HT1080 (cell line): Measurements from ENCODE around the gene CBARP. TPM values are rescaled to one million over a fixed set of nuclear protein-coding genes. Genes with fewer than 3 reads are reported as not detected.

Experiments used
- DNase-seq: peaks from one replicate; pipeline ENCODE4 v3.0.0-alpha.2; 2015; ENCODE audit warnings: low read depth
- total RNA-seq: library from RNA; depleted of rRNA; stranded (reverse); fragments of >200 nt; shearing (Covaris generic); gene quantifications from 2 replicates; pipeline ENCODE4 v1.2.3, GENCODE V29; 2014

The CBARP gene
- total RNA-seq, 1 experiment from 2014 or later, result 3.1 TPM

- peak; percentile 92 for DNase-seq
Observed at GRCh38 chr19:1264801-1265614, 27.2 kb upstream of the CBARP start.

- DNase-seq, result no peak
Observed at GRCh38 chr19:1263188-1263587, 25.4 kb upstream of the CBARP start.

GRCh38 chr19:1262623-1263123 is 24.9 kb upstream of the CBARP start:
- no peak for DNase-seq

- DNase-seq, result no peak
Observed at GRCh38 chr19:1261798-1262622, 24.2 kb upstream of the CBARP start.

- peak; percentile 38 for DNase-seq
Observed at GRCh38 chr19:1261538-1261797, 23.7 kb upstream of the CBARP start.

GRCh38 chr19:1260749-1261537 is 23.1 kb upstream of the CBARP start:
- DNase-seq, result peak; percentile 94

- no peak for DNase-seq
Observed at GRCh38 chr19:1259876-1260748, 22.3 kb upstream of the CBARP start.

- peak; percentile 79 for DNase-seq
Observed at GRCh38 chr19:1259206-1259875, 21.5 kb upstream of the CBARP start.

- no peak for DNase-seq
Observed at GRCh38 chr19:1258707-1259205, 21.0 kb upstream of the CBARP start.

- DNase-seq, result no peak
Observed at GRCh38 chr19:1258163-1258492, 20.3 kb upstream of the CBARP start.

GRCh38 chr19:1257475-1258162 is 19.8 kb upstream of the CBARP start:
- DNase-seq, result no peak

- no peak for DNase-seq
Observed at GRCh38 chr19:1256646-1257474, 19.1 kb upstream of the CBARP start.

- DNase-seq, result no peak
Observed at GRCh38 chr19:1255186-1256161, 17.7 kb upstream of the CBARP start.

- no peak for DNase-seq
Observed at GRCh38 chr19:1254530-1255185, 16.9 kb upstream of the CBARP start.

GRCh38 chr19:1254081-1254527 is 16.3 kb upstream of the CBARP start:
- no peak for DNase-seq

- DNase-seq, result no peak
Observed at GRCh38 chr19:1253514-1254080, 15.8 kb upstream of the CBARP start.
